SW480 (cell line): ENCODE results near the gene AUTS2.

ENCODE experiments used
- DNase-seq: peaks from one replicate; pipeline ENCODE4 v3.0.0-alpha.2; 2016; ENCODE audit warnings: low spot score

AUTS2 gene

DNA sequence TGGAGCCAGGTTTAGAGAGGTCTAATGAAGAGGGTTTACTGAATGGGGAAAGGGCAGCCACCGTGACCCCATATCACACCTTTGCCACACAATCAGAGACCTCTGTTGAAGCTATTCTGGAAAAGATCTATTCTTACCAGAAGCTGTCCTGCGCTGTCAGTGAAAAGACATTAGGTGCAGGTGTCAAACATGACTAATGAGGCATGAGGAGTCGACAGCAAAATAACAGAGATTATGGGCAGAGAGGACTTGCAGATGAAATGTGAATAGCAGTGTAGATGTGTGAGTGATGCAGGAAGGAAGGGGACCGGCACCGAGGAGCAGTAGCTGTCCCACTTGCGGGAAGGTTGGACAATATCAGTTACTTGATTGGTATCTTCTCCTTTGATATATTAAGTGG, 906.0 kb downstream of the AUTS2 start:
- no peak for DNase-seq

DNA sequence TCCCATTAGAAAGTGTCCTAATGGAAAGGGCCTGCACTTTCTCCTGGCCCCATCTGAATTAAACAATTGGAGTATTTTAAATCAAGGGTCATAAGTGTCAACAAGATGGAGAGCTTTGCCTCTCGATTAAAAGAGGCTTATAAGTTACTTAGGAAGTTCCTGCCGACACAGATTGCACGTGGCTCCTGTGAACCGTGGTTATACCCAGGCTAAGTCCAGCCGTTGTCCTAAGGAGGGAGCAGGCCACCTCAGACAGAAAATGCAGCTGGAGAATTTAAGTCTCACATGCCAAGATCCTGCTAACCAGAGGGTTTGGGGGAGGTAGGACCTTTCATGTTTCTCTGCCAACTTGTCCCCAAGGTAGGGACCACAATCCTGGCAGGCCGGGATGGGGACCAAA, 907.2 kb downstream of the AUTS2 start:
- DNase-seq = no peak

DNA sequence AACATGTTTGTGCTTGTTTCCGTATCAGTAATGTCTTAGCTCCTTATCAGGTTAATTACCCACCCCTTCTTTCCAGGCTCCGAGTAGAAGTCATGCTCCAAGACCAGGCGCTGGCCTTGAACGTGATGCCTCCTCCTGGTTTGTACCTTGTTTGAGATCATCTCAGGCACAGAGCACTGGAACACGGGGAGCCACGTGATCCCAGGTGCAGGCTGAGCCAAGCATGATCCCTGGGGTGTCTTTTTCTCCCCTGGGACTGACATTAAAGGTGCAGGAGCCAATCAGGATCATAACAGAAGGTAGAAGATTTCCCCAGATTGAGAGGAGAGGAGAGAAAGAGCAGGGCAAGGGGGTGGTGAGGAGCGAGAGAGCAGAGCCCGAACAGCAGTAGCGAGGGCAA, 907.6 kb downstream of the AUTS2 start:
- no peak for DNase-seq

DNA sequence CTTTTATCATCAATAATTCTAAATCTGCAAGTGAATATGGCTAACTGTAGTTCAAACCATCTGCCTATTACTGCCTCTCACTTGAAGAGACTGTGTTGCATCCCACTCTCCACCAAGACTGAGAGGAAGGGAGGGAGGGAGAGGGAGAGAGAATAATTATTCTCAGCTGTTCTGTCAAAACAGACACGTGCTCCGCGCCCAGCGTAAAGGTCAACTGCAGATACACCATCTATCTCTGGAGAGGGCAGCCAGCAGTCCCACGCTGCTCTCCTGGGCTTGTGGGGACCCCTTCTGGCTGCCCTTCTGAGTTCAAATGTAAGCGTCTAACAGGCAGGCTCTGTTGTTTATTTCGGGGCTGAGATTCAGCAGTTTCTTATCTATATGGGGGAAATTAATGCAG, 908.2 kb downstream of the AUTS2 start:
- DNase-seq = peak; percentile 29

DNA sequence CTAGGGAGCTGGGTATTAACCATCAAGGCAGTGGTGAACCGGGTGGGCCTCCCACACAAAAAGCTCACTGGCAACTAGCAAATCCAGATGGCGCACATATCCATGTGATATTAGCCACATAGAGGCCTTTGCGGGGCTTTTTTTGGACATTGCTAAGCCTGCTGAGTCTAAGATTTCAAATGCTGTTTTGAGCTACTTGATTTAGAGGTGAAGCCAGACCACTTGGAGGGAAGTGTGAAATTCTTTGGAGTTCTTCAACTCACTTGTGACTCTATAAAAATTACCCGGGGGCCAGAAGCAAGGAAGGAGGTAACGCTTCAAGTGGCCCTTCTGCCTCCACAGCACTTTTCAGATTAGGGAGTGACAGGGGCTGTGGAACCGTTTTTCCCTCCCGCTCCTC, 913.9 kb downstream of the AUTS2 start:
- no peak for DNase-seq

DNA sequence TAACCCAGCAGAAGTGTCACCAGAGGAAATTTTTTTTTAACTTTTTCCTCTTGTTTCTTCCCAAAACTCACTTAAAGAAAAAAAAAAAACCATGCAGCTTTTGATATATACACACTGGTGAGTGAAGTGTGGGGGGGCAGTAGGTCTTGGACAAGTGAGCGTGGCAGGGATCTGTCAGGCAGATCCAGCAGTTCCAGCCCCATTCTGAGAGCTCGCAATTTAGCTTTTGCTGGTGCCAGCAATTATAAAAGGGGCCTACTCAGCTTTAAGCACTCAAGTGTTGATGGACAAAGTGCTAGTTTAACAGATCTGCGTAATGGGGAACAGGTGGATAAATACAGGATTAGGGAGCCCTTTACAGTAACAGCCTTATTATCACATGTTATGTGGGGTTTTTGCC, 914.5 kb downstream of the AUTS2 start:
- no peak for DNase-seq

DNA sequence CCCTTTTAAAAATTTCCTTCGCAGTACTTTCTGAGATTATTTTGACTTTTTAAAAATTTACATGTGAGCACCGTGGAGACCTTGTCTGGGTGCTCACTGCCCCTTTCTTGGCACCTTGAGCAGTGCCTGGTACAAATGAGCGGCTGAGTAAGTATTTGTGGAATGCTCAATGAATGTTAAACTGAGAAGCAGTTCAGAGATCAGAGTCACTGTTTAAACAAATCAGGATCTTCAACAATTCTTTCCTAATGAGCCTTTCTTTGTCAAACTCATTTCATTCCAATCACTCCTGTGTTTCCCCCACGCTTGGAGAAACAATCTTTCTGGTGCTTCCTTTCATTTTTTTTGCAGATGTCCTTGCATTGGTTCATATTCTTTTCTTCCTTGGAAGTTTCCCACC, 922.3 kb downstream of the AUTS2 start:
- DNase-seq = no peak

GRCh38 chr7:70523249-70523988, 925.1 kb downstream of the AUTS2 start:
- DNase-seq = no peak

DNA sequence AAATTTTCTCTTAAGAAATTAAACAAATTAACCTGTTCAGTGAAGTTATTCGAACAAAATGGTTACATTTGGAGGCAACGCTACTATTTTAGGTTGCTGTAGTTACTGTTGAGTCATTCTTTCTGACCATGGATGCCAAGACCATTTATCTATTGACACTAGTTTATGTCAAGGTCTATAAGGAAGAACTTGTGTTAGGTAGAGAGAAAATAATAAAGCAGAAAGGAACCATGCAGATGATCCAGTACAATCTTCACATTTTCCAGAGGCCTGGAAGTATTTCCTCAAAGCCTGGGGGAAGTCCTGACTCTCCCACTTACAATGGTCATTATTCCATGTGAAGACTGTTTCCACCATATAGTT, 925.7 kb downstream of the AUTS2 start:
- DNase-seq = no peak

DNA sequence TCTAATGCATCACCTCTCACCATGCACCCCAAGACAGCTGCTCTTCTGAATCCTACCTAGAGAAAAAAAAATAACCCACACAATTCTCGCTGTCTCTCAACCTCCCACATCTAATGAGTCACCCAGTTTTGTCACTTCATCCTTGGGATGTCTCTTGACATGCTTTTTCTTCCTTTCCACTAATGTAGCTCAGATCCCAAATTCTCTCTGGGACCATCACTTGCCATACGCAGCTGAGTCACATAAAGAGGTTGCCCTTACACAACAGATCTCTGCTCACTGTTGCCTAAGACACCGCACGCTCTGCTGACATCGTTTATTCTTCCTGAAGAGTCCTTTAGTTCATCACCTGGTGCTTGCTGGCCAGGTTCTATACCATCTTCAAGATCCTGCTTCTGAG, 927.7 kb downstream of the AUTS2 start:
- DNase-seq = no peak

DNA sequence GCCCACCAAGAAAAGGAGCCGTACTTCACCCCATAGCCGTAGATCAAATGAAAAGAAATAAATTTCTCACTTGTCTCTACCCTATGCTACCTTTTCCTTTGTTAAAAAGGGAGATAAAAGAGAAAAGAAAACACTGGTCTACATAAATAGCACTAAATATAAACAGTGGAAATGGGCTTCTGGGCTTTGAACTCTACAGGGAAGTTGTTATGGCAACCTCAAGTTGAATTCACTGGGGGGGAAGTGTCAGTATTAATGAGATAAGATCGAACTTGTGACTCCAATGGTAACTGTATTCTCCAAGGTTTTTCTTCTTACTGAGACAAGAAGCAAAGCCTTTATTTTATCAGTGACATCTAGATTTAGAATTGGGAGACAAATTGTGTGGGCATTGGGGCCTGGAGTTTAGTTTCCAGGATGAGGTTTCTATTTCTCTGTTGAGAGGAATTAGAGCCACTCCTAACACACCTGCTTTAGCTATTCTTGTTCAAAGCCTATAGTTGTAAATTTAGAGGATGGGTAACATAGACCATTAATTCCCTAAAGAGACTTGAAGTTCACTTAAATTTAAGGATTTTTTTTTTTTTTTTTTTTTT, 929.3 kb downstream of the AUTS2 start:
- DNase-seq = no peak

- DNase-seq = no peak
Measured at GRCh38 chr7:70529436-70529835, 931.2 kb downstream of the AUTS2 start.

GRCh38 chr7:70529914-70530585, 931.8 kb downstream of the AUTS2 start:
- DNase-seq = no peak

DNA sequence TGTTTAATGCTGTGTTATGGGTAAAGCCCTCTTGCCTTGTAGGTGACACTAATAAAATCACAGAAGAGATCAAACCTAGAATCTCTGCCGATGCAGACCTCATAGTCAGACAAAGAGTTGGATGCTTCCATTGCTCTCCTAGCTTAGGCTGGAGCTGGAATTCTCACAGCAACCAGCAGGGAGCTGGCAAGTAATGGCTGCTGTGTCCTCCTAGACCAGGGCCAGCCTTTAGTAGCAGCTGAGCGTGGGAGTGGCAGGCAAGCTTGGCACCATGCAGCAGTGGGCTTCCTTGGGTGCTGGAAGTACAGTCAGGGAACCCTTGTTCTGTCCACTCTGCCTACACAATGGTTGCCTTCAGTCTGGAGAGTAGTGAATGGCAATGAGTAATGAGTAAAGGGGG, 935.3 kb downstream of the AUTS2 start:
- no peak for DNase-seq

DNA sequence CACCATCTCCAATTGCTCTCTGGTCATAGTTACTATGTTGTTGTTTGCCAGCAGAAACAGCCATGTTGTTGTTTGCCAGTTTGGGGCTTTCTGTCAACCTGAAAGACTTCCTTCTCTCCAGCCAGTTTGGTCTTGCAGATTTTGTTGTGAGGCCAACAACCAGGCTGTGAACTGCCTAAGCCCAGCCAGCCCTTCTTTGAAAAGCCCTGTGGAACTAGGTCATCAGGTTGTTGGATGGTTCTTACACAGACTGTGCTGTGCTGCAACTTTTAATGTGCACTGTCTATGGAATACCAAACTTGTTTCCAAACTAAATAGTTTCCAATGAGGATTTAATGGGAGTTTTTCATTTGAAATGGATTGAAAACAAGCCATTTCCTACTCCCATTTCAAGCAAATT, 940.9 kb downstream of the AUTS2 start:
- DNase-seq = no peak

DNA sequence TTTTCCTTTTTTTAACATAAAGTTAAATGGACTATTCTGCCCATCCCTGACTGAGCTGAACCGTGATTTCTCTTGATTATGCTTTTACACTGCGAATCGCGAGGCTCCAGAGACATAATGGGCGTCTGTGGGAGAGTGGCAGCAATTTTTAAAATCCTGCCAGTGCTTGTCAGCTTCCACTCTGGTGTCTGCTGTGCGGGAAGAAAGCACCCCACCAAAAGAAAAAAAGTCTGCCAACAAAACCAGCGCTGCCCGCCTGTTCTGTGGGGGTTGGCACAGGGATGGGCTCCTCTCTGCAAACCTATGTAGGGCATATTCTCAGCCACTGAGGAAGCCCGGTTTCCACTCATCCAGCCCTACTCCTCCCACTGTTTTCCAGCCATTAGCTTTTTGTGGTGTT, 941.3 kb downstream of the AUTS2 start:
- no peak for DNase-seq

DNA sequence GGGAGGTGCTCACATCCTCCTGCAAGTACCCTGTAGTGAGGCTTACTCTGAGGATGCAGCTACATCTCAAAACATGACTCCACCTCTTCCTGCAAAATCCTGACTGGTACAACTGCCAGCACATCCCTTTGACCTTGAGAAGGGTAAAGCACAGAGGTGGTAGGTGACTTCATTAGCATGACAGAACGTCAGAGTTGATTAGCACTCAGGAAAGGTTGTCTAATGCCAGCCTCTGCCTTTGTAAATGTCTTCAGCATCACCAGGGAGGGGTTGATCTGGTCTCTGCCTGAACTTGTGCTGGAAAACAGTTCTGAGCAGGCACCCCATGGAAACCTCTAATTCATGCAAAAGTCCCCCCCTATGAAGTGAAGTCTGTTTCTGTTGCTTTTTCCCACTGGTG, 942.4 kb downstream of the AUTS2 start:
- no peak for DNase-seq

- DNase-seq = no peak
Measured at GRCh38 chr7:70542750-70543376, 944.6 kb downstream of the AUTS2 start.

DNA sequence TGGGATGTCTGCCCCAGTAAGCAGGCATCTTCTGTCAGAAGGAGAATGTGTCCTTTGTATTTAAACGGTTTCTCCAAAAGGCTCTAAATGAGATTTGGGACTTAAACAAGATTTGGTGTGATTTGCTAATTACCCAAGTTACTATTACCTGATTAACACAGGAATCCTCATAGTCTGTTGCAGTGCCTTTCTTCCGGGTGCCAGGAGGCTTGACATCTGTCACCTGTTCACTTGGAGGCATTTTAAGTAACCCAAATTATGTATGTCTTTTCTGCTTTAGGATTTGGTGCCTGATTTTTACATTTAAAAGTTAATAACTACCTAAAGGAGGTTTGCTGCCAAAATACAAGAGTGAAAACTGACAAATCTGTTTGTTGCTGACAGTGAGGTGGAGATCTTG, 945.7 kb downstream of the AUTS2 start:
- no peak for DNase-seq

- no peak for DNase-seq
Measured at GRCh38 chr7:70545214-70545613, 946.9 kb downstream of the AUTS2 start.

DNA sequence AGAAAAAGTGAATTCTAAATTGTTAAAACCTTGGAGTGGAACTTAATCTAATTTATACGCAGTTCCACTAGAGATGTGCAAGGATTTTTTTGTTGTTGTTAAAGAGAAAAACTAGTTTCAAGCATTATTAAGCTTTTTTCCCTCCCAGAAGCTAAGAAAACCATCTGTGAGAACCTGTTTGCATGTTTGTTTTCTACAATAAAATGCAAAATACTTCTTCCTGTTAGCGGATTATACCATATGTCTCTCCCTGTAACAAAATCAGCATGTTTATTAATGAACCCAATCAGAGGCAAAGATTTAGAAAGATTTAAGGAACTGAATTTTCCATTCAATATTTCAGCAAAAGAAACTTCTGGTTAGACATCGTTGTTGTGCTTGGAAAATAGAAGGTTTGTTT, 953.9 kb downstream of the AUTS2 start:
- DNase-seq = no peak

GRCh38 chr7:70553364-70553763, 955.1 kb downstream of the AUTS2 start:
- no peak for DNase-seq

DNA sequence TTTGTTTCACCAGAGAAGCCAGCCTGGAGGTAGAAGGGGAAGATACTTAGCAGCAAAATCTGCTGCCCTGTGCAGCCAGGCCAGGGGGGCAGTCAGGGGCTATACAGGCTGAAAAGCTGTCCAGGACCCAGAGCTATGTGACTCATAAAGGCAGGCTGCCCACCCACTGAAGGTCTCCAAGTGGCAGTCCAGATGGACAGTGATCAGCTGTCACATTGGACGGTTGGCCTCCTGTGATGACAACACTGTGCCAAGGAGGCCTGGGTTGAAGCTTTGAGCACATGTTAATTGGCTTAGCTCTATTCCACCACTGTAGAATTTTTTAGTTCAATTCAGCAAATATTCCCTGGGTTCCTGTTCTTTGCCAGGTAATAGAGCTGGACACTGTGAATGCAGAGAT, 956.4 kb downstream of the AUTS2 start:
- DNase-seq = no peak
